Measurements from ENCODE around the gene NFIA.

NFIA gene

DNA sequence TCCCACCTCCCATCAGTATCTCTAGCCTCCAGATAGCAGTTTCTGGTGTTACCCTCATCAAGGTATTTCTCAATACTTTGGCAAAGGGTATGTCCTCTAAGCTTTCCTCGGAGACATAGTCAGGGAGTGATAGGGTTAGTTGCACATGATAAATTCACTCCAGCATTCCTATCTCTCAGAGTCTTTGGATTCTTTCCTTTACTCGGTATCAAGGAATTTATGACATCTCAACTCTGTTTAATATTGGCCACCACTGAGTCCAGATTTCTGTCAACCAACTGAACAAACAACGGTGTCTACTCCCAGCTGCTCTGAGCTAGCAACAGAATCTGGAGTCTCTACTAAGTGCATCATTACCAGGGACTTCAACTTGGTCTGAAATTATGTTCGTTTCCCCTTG, 409.1 kb downstream of the NFIA start:
- H3K36me3 ChIP-seq (replicated peaks in 1 of 2; ENCODE audit: control insufficient read depth in 2 of 2, insufficient read depth in 2 of 2, low read length in 2 of 2), result no peaks in the 10 kb centered on the region
- no peak overlapping the region for H2BK5ac ChIP-seq (ENCODE audit: low read length)
- no peak overlapping the region for H3K9ac ChIP-seq (ENCODE audit: low read depth, low read length, poor library complexity)
- H3K27me3 ChIP-seq (ENCODE audit: control insufficient read depth in 3 of 3, insufficient read depth in 3 of 3, low read depth in 1 of 3, low read length in 3 of 3), result no peaks in the 10 kb centered on the region
- H3K27ac ChIP-seq (replicated peaks; ENCODE audit: low read length), result no peak overlapping the region
- H2AFZ ChIP-seq (ENCODE audit: low read length), result no peak overlapping the region
- no peak overlapping the region for H4K91ac ChIP-seq (ENCODE audit: low read depth, low read length, poor library complexity)
- DNase-seq (ENCODE audit: low spot score), result no peak
- no peak overlapping the region for H2BK12ac ChIP-seq (ENCODE audit: low read length)
- H3K79me1 ChIP-seq (ENCODE audit: low read depth, low read length), result no peaks in the 10 kb centered on the region
- H3K18ac ChIP-seq (ENCODE audit: low read length), result no peak overlapping the region
- no peak overlapping the region for H3K4me3 ChIP-seq (ENCODE audit: low read length in 2 of 2)
- no peak overlapping the region for H2BK15ac ChIP-seq (ENCODE audit: low read length)
- no peak overlapping the region for H3K23ac ChIP-seq (ENCODE audit: low read depth, low read length, poor library complexity)
- peaks cover 0 to 2% of the 10 kb centered on the region in 2 donors for H3K4me1 ChIP-seq (ENCODE audit: control insufficient read depth in 2 of 2, insufficient read depth in 1 of 2, low read depth in 1 of 2, low read length in 2 of 2)
- H3K4ac ChIP-seq (ENCODE audit: low read length), result no peak overlapping the region
- no peak overlapping the region for H4K8ac ChIP-seq (ENCODE audit: low read depth, low read length)
- no peak overlapping the region for H3K4me2 ChIP-seq (ENCODE audit: insufficient read depth, low read length, poor library complexity, severe bottlenecking)
- no CpG with 5 or more reads among the region's 4 CpGs for WGBS, 2 donors (ENCODE audit: extremely low coverage in 2 of 2, insufficient read length in 2 of 2, insufficient replicate concordance in 1 of 2)
- H2BK120ac ChIP-seq (ENCODE audit: low read depth, low read length), result no peak overlapping the region
- no peaks in the 10 kb centered on the region for H3K9me3 ChIP-seq (replicated peaks in 1 of 2; ENCODE audit: control insufficient read depth in 2 of 2, insufficient read depth in 1 of 2, low read depth in 1 of 2, low read length in 2 of 2)
- no peak overlapping the region for H2AK5ac ChIP-seq (ENCODE audit: low read depth, low read length)
- no peak overlapping the region for H3K14ac ChIP-seq (ENCODE audit: low read length)

GRCh38 chr1:61494000-61494399, 411.6 kb downstream of the NFIA start:
- H3K4me2 ChIP-seq (ENCODE audit: insufficient read depth, low read length, poor library complexity, severe bottlenecking), result no peak overlapping the region

GRCh38 chr1:61496501-61496900, 414.1 kb downstream of the NFIA start:
- Histone ChIP-seq H4K8ac (ENCODE audit: low read depth, low read length) (no peak overlapping the region), H3K79me1 (ENCODE audit: low read depth, low read length) (no peaks in the 10 kb centered on the region), H2BK12ac (ENCODE audit: low read length) (no peak overlapping the region), H3K18ac (ENCODE audit: low read length) (no peak overlapping the region), H3K36me3 (replicated peaks in 1 of 2; ENCODE audit: control insufficient read depth in 2 of 2, insufficient read depth in 2 of 2, low read length in 2 of 2) (no peaks in the 10 kb centered on the region), H3K27ac (replicated peaks; ENCODE audit: low read length) (no peak overlapping the region), H3K4me3 (ENCODE audit: low read length in 2 of 2) (no peak overlapping the region), H3K14ac (ENCODE audit: low read length) (no peak overlapping the region), H3K4me1 (ENCODE audit: control insufficient read depth in 2 of 2, insufficient read depth in 1 of 2, low read depth in 1 of 2, low read length in 2 of 2) (peaks cover 0 to 2% of the 10 kb centered on the region in 2 donors), H3K27me3 (ENCODE audit: control insufficient read depth in 3 of 3, insufficient read depth in 3 of 3, low read depth in 1 of 3, low read length in 3 of 3) (no peaks in the 10 kb centered on the region), H3K4me2 (ENCODE audit: insufficient read depth, low read length, poor library complexity, severe bottlenecking) (no peak overlapping the region), H3K9ac (ENCODE audit: low read depth, low read length, poor library complexity) (no peak overlapping the region), H2BK5ac (ENCODE audit: low read length) (no peak overlapping the region), H3K9me3 (replicated peaks in 1 of 2; ENCODE audit: control insufficient read depth in 2 of 2, insufficient read depth in 1 of 2, low read depth in 1 of 2, low read length in 2 of 2) (no peaks in the 10 kb centered on the region), H2AK5ac (ENCODE audit: low read depth, low read length) (no peak overlapping the region), H2BK120ac (ENCODE audit: low read depth, low read length) (no peak overlapping the region), H3K23ac (ENCODE audit: low read depth, low read length, poor library complexity) (no peak overlapping the region), H3K4ac (ENCODE audit: low read length) (no peak overlapping the region), H4K91ac (ENCODE audit: low read depth, low read length, poor library complexity) (no peak overlapping the region), H2AFZ (ENCODE audit: low read length) (no peak overlapping the region), H2BK15ac (ENCODE audit: low read length) (no peak overlapping the region)
- no peak for DNase-seq (ENCODE audit: low spot score)
- WGBS, 2 donors (ENCODE audit: extremely low coverage in 2 of 2, insufficient read length in 2 of 2, insufficient replicate concordance in 1 of 2), result no CpG with 5 or more reads among the region's 4 CpGs

More at GRCh38 chr1:61494000-61494399, 411.6 kb downstream of the NFIA start:
- no peak overlapping the region for H3K4me3 ChIP-seq (ENCODE audit: low read length in 2 of 2)
- no peak overlapping the region for H2BK15ac ChIP-seq (ENCODE audit: low read length)
- H4K91ac ChIP-seq (ENCODE audit: low read depth, low read length, poor library complexity), result no peak overlapping the region
- peaks cover 0 to 2% of the 10 kb centered on the region in 2 donors for H3K4me1 ChIP-seq (ENCODE audit: control insufficient read depth in 2 of 2, insufficient read depth in 1 of 2, low read depth in 1 of 2, low read length in 2 of 2)
- no peak overlapping the region for H3K9ac ChIP-seq (ENCODE audit: low read depth, low read length, poor library complexity)
- H3K27me3 ChIP-seq (ENCODE audit: control insufficient read depth in 3 of 3, insufficient read depth in 3 of 3, low read depth in 1 of 3, low read length in 3 of 3), result no peaks in the 10 kb centered on the region
- H2BK5ac ChIP-seq (ENCODE audit: low read length), result no peak overlapping the region
- H2AK5ac ChIP-seq (ENCODE audit: low read depth, low read length), result no peak overlapping the region
- no peak overlapping the region for H3K4ac ChIP-seq (ENCODE audit: low read length)
- H3K36me3 ChIP-seq (replicated peaks in 1 of 2; ENCODE audit: control insufficient read depth in 2 of 2, insufficient read depth in 2 of 2, low read length in 2 of 2), result no peaks in the 10 kb centered on the region
- no peak overlapping the region for H2BK12ac ChIP-seq (ENCODE audit: low read length)
- no peak overlapping the region for H2BK120ac ChIP-seq (ENCODE audit: low read depth, low read length)
- no peak overlapping the region for H3K27ac ChIP-seq (replicated peaks; ENCODE audit: low read length)
- no peak overlapping the region for H2AFZ ChIP-seq (ENCODE audit: low read length)
- no CpG with 5 or more reads among the region's 3 CpGs for WGBS, 2 donors (ENCODE audit: extremely low coverage in 2 of 2, insufficient read length in 2 of 2, insufficient replicate concordance in 1 of 2)
- H4K8ac ChIP-seq (ENCODE audit: low read depth, low read length), result no peak overlapping the region
- no peak overlapping the region for H3K23ac ChIP-seq (ENCODE audit: low read depth, low read length, poor library complexity)
- no peak for DNase-seq (ENCODE audit: low spot score)
- H3K9me3 ChIP-seq (replicated peaks in 1 of 2; ENCODE audit: control insufficient read depth in 2 of 2, insufficient read depth in 1 of 2, low read depth in 1 of 2, low read length in 2 of 2), result no peaks in the 10 kb centered on the region
- H3K79me1 ChIP-seq (ENCODE audit: low read depth, low read length), result no peaks in the 10 kb centered on the region
- no peak overlapping the region for H3K18ac ChIP-seq (ENCODE audit: low read length)
- no peak overlapping the region for H3K14ac ChIP-seq (ENCODE audit: low read length)

- Histone ChIP-seq H3K23ac (ENCODE audit: low read depth, low read length, poor library complexity) (no peak overlapping the region), H2AFZ (ENCODE audit: low read length) (no peak overlapping the region), H2BK5ac (ENCODE audit: low read length) (no peak overlapping the region), H2BK15ac (ENCODE audit: low read length) (no peak overlapping the region), H3K4me2 (ENCODE audit: insufficient read depth, low read length, poor library complexity, severe bottlenecking) (no peak overlapping the region), H3K18ac (ENCODE audit: low read length) (no peak overlapping the region), H2BK120ac (ENCODE audit: low read depth, low read length) (no peak overlapping the region), H3K4ac (ENCODE audit: low read length) (no peak overlapping the region), H4K91ac (ENCODE audit: low read depth, low read length, poor library complexity) (no peak overlapping the region), H3K4me1 (ENCODE audit: control insufficient read depth in 2 of 2, insufficient read depth in 1 of 2, low read depth in 1 of 2, low read length in 2 of 2) (peaks cover 0 to 4% of the 10 kb centered on the region in 2 donors), H4K8ac (ENCODE audit: low read depth, low read length) (no peak overlapping the region), H3K9ac (ENCODE audit: low read depth, low read length, poor library complexity) (no peak overlapping the region), H3K27me3 (ENCODE audit: control insufficient read depth in 3 of 3, insufficient read depth in 3 of 3, low read depth in 1 of 3, low read length in 3 of 3) (no peaks in the 10 kb centered on the region), H3K14ac (ENCODE audit: low read length) (no peak overlapping the region), H3K36me3 (replicated peaks in 1 of 2; ENCODE audit: control insufficient read depth in 2 of 2, insufficient read depth in 2 of 2, low read length in 2 of 2) (no peaks in the 10 kb centered on the region), H3K79me1 (ENCODE audit: low read depth, low read length) (no peaks in the 10 kb centered on the region), H2BK12ac (ENCODE audit: low read length) (no peak overlapping the region), H3K9me3 (replicated peaks in 1 of 2; ENCODE audit: control insufficient read depth in 2 of 2, insufficient read depth in 1 of 2, low read depth in 1 of 2, low read length in 2 of 2) (no peaks in the 10 kb centered on the region), H2AK5ac (ENCODE audit: low read depth, low read length) (no peak overlapping the region), H3K4me3 (ENCODE audit: low read length in 2 of 2) (no peak overlapping the region), H3K27ac (replicated peaks; ENCODE audit: low read length) (no peak overlapping the region)
- DNase-seq (ENCODE audit: low spot score), result no peak
- no CpG with 5 or more reads among the region's 3 CpGs for WGBS, 2 donors (ENCODE audit: extremely low coverage in 2 of 2, insufficient read length in 2 of 2, insufficient replicate concordance in 1 of 2)
These were observed 414.7 kb downstream of the NFIA start for GRCh38 chr1:61497013-61497412.
